HG03045 (cell line): ENCODE data around the gene DLX3.

Experiments used
- ATAC-seq: cut with Tn5 transposase; IDR thresholded peaks from one replicate; pipeline ENCODE4 v1.9.1; 2021; ENCODE audit warnings: mild to moderate bottlenecking, moderate library complexity; ENCODE audit not compliant: unreplicated experiment

The DLX3 gene

DNA sequence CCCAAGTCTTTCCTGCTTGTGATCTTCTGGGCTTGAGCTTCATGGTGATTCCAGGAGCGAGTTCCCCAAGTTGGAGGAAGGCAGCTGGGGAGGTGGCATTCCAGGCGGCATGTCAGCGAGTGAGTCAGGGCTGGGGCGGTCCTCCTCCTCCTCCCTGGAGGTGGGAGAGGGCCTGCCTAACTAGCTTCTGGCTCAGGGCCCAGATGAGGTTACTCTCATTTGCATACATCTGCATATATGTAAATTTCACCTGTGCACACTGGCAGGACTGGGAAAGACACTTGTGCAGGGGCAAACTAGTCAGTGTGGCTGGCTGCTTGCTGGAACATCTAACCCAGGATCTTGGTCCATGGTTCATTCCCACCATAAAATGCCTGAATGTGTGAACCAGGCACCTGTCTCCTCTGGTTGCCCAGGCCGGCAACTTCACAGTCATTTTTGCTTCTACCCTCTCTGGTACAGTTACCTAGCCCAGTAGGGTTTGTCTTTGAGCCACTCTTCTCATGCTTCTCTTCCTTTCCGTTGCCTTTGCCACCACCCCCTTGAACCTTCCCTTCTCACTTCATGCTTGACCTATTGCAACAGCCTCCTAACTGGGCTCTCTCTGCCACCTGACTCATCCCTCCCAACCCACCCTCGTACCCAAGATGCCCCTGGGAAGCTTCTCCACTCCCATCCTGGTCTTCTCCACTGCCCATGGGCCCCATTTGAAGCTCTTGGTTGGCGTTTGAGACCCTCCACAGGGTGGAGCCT, 35.7 kb downstream of the DLX3 start:
- no peak for ATAC-seq

DNA sequence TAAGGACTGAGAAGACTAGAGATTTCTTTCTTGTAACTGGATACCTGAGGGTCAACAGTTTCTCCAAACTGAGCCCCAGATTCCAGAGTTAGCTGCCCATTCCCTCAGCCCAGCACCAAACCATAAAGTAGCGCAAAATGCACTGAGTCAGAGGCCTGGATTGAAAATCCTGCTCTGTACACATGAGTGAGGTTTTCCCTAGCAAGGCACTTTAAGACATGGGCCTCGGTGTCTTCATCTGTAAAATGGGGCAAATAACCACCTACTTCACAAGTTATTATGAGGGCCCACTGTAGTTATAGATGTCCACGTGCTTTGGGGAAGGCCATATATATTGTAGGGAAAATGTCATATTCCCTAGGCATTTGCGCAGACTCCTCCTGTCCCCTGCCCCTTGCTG, 36.3 kb downstream of the DLX3 start:
- no peak for ATAC-seq

DNA sequence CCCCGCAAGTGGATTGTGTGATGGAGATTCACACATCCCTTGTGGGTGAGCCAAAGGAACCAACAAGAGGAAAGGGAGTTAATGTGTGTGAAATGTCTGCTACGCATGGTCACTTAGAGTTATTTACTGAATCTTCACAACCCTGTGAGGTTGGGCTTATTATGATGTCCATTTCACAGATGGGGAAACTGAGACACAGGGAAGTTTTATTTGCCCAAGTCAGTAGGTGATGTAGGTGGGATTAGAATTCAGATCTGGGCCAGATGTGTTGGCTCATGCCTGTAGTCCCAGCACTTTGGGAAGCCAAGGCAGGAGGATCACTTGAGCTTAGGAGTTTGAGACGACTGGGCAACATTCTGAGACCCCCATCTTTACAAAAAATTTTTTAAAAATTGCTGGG, 37.7 kb downstream of the DLX3 start:
- ATAC-seq: no peak

DNA sequence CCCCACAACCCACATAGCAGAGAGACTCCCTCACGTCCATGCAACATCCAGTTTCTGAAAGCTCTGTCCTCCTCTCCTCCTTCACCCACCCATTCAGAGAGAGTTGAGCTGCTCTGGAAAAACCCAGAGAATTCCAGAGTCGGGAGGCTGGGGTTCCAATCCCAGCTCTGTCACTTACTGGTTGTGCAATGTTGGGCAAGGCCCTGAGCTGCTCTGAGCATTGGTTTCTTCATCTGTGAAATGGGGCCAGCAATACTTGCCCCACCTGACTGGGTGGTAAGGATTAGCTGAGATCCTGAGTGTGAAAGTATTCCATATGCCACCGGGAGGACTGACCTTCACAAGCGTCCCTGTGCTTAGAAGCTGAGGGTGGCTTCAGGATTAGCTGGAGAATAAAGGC, 38.2 kb downstream of the DLX3 start:
- ATAC-seq: no peak

DNA sequence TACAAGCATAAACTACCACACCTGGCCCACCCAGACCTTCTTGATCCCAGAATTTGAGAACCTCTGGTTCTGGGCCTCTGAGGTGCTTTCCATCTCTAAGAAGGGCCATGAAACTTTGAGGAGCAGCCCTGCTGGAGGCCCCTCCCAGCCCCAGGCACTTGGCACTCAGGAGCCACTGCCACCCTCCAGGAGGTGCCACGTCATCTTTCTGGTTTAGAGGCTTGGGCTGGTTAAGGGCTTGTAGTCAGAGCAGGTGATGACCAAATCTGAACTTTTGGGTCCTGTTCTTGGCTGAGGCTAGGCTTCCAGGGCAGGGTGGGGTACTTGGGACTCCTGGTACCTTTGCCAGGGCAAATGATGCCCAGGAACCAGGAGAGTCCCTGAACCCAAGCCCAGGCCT, 39.9 kb downstream of the DLX3 start:
- no peak for ATAC-seq

DNA sequence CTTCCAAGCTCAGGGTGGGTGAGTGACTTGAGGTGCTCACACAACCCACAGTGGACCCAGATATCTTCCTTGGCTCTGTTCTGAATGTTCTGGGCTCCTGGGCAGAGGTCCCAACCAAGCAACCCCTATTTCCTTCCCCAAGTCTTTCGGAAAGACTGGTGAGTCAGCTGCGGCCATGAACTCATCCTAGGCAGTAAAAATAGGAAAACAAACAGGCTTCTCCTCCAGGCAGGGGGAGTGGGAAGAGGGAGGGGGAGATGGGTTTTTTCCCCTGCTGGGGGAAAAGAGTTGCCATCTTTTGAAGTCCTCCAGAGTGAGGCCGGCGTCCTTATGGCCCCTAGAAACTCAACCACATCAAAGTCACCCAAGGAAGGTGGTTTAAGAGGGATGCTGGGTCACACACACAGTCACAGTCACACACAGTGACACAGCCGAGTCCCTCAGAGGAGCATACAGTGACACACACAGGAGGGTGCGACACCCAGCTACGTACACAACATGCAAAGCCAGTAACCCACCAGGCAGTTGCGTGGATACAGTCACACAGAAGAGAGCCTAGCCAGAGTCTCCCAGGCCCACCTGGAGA, 42.0 kb downstream of the DLX3 start:
- no peak for ATAC-seq

DNA sequence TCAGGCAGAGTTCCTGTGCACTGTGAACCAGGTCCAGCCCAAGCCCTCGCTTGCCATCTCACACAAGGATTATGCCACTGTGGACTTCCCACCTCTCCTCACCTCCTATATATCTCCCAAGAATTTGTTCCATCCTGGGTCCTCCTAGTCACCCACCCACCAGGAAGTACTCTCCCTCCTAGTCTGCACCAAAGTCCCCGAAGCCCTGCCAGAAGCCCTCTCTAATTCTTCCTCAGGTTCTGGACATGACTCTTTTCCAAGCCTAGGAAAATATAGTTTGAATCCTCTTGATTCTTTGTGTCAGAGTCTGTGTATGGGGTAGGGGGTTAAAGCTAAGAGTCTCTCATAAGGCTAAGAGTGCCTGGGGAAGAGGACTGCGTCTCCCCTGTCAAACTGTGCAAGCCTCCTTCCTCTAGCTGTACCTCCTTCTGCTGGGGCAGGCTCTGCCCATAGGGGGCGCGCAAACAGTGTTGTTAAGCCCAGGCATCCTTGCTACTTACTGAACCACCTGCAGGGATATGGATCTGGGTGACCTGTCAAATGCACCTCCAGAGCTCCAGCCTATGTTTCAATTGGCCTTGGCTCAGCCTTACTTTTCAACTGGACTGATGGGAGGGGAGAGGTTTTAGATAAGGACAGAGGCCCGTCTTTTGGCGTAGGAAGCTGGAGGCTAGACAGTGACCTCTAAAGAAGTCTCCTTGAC, 42.7 kb downstream of the DLX3 start:
- no peak for ATAC-seq

DNA sequence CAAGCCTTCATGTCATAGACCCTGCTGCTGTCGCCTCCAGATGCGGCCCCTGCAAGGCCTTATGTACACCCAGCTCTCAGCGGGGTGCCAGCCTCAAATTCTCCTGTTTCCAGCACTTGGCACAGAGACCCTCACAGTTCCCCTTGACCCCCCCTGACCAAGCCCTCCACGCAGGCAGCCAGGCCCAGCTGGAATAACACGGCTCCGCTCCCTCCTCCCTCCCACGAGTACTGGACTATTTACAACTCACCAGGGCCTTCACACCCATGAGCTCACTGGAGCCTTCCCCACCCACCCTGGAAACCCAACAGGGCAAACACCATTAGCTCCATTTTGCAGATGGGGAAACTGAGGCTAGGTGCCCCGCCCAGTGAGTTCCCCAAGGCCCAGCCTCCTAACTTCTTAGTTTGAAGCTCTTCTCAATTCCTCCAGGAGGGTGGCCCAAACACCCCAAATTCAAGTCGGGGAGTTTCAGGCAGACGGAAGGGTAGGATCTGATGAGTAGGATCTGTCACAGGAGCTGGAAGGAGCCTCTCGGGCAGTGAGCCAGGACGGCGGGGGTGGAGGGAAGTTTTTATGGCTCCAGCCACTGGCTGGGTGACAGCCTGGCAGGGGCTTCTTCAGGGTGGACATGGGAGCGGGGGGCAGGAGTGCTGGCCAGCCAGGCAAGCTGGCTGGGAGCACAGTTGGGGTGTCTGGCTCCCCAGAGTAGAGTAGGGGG, 43.5 kb downstream of the DLX3 start:
- no peak for ATAC-seq

DNA sequence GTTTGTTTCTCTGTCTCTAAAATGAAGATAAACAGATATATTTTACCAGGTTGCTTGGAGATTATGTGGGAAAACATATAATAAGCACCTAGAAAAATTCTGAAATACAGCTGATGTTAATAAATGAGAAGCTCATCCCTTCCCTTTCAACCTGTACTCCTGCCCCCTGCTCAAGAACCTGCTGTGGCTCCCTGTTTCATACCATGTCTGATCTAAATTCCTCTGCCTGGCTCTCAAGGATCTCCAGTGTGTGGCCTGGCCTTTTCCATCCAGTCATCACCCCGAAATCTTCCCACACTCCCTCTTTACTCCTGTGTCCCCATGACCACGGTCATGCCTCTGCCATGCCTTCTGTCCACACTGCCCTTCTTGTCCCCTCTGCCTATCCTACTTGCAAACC, 45.4 kb downstream of the DLX3 start:
- ATAC-seq: no peak

DNA sequence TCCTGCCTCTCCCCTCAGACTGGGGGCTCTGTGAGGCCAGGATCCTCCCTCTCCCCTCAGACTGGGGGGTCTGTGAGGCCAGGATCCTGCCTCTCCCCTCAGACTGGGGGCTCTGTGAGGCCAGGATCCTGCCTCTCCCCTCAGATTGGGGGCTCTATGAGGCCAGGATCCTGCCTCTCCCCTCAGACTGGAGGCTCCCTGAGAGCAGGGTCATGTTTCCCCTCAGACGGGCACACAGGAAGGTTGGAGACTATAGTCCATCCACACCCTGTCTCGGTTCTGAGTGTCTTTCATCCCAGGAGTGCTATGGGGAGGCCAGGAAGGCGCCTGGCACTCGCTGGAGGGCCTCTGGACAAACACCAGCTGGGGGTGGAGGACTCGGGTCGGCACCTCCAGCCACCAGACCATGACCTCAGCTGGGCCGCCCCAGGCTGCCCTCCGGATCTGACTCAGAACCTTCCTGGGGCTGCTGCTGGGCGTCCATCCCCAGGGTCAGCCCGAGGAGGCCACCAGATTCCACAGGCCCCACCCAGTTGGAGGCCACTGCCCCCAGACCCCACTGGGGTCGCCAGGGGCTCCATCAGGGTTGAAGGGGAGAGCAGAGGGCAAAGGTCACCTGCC, 48.0 kb downstream of the DLX3 start:
- ATAC-seq: no peak

DNA sequence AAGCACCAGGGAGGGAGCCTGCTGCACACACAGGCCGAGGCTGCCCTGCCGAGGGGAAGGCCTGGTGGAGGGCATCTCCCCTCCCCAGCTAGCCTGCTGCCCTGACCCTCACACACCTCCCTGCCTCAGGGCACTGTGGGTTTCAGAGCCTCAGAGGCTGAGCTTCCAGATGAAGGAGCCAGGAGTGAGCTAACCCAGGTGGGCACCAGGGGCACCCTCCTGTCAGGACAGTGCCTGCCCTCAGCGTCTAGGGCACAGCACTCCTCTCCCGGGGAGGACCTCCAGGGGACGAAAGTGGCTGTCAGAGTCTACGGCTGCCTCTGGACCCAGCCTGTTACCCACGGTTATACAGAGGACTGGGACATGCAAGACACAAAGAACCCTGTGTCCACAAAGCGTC, 48.8 kb downstream of the DLX3 start:
- no peak for ATAC-seq

DNA sequence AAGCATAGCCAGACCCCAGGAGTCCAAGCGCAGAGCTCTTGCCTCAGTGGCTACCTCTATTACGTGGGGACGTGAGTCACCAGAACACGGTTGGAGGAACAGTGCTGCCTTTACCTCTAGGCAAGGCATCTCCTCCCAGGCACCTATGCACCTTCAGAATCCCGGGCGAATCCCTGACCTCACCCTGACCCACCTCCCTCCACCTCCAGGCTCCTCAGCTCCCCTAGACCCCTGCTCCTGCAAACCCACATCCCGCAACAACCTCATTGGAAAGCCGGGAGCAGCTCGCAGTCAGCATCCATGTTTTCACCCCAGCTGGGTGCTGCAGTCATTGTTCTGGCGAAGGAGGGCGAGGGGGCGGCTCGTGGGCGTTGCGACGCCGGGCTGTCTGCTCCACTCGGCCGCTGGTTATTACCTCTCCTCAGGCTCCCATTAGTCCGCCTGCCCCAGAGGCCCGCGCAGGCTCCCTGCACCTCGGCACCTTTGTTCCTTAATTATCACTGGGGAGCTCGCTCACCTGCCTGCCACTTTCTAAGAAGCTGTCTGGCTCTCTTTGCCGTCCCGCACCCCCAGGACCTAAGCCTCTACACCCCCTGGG, 50.7 kb downstream of the DLX3 start:
- ATAC-seq: no peak

DNA sequence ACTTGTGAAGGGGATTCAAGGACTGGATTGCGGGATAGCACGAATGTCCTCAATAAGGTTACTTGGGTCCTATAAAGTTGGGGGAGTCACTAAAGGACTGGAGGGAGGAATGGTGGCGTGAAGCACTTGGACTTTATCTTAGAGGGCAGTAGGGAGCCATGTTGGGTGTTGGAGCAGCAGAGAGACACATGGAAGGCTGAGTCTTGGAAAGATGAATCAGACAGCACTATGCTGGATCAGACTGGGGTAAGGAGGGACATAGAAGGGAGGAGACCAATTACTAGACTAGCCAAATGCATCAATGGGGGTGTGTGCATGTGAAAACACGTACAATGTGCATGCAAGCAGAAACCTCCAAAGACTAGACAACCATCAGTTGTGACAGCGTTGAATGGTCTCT, 52.1 kb downstream of the DLX3 start:
- no peak for ATAC-seq

DNA sequence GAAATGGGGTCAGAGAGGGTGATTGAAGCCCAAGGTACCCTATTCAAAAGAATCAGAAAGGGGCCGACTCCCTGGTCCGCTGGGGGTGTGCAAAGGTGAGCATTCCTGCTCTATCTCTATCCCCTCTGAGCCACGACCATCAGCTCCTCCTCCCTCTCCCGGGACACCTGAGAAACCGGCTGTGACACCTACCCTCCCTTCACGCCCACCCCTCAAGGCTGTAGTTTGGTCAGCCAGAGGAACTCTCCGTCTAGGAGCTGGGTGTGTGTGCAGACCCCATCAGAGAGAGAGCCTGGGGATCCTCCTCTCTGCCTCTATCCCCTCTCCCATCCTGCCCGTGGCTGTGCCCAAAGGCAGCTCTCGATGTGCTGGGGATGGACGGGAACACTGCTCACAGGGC, 53.6 kb downstream of the DLX3 start:
- ATAC-seq: no peak
